Hematopoietic multipotent progenitor cell treated with erythropoietin and hydrocortisone succinate and interleukin-3 and kit ligand, for 15 days (in vitro differentiated cells): ENCODE measurements around the gene HOXD10.

Source experiments
- DNase-seq: peaks from one replicate; pipeline ENCODE4 v3.0.0-alpha.2; 2015; ENCODE audit warnings: low spot score

HOXD10 gene

GRCh38 chr2:176151442-176152287 is 35.1 kb downstream of the HOXD10 start, which contains the start of gene HOXD4:
Gene HOXD4 (plus strand): TSS chr2:176151550. CDS start chr2:176151634, 84 bp downstream.
- DNase-seq: no peak

- DNase-seq: no peak
Observed at GRCh38 chr2:176152350-176153181, 36.0 kb downstream of the HOXD10 start.

DNA sequence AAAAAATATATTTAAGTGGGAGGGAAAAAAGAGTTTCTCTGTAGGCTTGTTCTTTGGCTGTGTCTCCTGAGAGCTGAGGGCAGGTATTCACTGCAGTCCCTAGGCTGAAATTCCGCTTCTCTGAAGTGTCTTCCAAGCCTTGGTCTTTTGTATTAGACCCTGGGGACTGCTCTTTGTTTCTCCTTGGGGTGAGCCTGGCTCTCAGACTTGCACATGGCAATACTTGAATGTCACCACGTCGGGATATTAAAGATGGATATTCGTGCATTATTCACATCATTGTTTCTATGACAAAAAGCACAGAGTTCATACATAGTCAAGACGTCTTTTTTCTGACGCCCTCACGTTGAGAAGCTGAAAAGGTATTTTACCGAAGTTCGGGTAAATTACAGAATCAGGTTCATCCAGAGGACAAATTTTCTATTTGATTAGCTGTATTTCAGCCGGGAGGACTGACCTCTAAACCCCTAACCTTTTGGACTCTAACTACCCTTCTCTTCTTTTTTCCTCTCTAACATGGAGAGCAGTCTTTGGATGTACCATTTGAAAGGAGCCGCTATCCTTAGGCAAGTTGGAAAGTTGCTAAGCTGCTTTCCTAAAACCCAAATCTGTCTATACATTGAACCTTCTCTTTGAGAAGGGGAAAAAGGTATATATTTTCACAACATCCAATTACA is 38.1 kb downstream of the HOXD10 start:
- DNase-seq: no peak

DNA sequence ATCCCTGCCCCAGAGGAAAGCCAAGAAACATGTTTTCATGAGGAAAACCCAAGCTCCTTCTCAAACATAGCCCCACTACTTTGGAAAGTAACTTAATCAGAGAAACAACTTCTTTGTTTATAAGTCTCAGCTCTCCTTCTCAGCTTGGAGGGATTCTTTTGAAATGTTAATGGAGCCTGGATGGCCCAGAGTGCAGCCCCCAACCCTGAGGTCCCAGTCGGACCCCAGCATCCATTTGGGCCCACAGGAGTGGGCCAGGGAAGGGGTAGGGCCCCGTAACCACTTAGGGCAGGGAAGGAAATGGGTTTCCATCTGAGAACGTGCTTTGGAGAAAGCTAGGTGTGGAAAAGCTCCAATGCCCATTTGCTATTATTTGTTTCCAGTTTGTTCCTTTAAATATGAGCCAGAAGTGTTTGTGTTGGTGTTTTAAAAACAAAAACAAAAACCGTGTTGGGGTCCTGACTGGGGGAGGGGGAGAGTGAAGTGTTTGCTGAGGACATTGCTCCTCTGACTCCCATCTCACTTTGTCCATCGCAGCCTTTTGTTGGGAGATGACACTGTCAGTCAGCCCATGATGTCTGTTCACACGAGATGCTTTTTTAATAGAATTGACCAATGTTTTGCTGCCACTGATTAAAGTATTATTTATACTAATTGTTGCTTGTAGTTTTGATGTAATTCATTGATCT is 38.9 kb downstream of the HOXD10 start:
- DNase-seq: no peak

- no peak for DNase-seq
Observed at GRCh38 chr2:176156301-176156806, 39.8 kb downstream of the HOXD10 start.

DNA sequence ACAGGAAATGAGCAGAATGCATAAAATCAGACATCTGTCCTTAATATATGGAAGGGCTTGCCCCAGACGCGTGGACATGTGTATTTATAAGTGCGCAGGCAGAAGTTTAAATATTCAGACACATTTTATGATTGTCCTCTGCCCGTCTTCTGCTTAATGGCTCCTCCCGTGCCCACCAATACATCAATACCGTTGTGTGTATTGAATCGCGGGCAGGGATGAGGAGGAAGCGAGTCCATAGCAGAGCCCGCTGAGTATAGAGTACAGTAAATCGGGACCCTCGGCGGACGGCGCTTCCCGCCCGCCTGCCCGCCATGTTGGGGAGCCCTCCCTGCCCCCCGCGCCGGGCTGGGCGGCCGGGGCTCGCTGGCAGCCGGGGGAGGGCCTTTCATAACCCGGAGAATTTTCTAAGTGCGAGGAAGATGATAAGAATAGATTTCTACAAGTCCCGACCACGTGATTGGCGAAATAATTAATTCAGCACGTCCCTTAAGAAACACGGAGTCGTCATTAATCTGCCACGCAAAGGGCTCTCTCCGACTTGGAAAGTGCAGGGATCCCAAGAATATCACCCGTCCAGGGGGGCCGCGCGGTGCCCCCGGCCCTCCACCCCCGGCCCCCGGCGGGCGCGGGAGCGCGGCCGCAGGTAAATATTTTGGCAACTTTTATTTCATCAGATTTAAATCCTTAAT is 40.4 kb downstream of the HOXD10 start, which contains the start of gene HOXD3:
TSS of gene HOXD3 (plus strand) at position 501 of the 692 bp plus-strand sequence. CDS start 11,808 bp downstream, outside the sequence.
- DNase-seq: no peak

GRCh38 chr2:176157499-176158185 is 41.1 kb downstream of the HOXD10 start:
- no peak for DNase-seq

- DNase-seq: no peak
Observed at GRCh38 chr2:176158186-176158591, 41.6 kb downstream of the HOXD10 start.

GRCh38 chr2:176158855-176159662 is 42.5 kb downstream of the HOXD10 start:
- no peak for DNase-seq

DNA sequence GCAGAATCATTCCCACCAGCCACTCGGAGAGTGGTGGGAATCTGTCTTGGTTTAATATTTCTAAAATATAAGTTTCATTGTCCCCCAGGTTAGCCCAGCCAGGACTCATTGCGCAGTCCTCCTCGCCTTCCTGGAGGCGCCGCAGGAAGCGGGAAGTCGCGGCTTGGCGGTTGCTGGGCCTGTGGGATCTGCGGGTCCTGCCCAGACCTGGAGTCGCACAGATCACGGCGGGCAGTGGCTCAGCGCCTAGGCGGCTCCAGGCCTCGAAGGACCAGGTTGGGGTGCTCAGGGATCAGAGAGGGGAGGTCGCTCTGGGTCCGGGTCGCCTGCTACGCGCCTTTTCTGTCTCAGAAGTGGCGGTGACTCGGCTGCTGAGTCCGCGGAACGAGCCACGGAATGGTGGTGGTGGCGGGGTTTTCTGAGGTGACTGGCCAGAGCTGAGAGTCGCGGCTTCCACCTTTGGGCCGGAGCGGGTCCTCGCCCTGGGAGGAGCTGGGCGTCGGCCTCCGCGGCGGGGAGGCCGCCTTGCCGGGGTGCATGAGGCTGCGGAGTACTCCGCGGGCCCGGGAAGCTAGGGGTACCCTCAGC is 43.2 kb downstream of the HOXD10 start:
- no peak for DNase-seq

- DNase-seq: no peak
Observed at GRCh38 chr2:176160251-176160985, 43.8 kb downstream of the HOXD10 start.

DNA sequence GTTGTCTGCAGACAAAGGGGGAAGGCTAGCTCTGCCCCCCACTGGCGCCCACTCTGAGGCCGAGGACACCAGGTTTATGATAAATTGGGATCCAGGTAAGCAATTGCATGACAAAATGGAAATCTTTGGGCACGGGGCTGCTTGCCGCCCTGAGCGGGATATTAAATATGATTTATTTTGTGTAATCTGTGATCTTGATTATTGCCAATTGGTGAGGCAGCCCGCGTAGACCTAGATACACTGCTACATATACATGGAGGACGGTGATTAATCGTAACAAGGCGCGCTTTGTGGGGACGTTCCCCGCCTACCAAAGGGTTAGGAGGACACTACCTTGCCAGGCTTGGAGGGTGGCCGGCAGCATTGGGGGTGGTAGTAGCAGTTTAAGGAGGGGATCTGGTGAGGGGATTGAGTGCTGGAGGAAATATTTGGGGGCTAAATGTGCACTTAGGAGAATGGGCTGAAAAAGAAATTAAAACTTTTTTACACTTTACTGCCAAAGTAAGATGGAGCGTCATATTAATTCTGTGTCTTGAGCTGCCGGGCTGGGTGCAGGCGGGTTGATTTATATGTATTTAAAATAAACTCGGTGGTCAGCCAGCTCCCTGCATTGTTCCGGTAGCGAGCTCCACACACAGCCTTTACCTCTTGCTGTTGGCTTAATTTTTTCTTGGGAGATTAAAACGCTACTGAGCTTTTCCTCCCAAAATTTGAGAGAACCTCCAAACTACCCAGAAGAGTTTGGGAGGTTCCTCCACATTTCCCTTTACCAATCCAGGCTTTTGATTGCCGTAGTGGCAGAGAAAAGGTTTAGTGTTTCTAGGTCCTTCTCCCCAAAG is 44.6 kb downstream of the HOXD10 start:
- no peak for DNase-seq

DNA sequence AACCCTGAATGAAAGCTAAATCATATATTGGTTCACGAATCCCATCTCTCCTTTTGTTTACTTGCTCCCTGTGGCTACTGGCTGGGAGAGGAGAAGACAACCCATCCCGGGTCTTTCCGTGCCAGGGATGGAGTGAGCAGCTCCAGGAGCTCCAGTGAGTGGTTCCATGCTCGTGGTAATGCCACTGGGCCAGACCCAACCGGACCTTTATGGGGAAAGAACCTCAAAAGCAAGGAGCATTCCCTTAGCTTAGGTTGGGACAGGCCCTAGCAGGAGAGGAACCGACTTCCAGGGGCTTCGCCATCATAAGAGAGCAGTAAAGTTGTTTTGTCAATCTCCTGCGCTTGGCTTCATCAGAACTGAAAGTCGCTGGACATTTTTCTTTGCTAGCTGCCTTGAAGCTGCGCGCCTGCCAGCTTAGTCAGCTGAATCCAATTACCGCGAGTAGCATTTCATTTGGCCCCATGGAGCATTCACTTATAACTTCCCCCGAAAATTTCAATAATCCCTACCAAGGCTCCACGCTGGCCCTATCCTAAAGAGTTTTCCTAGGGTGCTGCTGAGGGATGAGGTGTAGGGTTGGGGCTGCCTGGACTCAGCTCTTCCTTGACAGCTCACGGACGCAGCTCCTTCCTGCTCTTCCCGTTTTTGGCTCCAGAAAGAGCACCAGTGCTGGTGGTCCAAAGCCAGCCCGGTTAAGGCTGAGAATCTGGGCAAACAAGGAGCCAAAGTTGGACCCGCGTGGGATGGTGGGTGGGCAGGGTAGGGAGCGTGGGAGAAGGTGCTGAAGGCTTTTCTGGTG is 45.4 kb downstream of the HOXD10 start:
- no peak for DNase-seq

DNA sequence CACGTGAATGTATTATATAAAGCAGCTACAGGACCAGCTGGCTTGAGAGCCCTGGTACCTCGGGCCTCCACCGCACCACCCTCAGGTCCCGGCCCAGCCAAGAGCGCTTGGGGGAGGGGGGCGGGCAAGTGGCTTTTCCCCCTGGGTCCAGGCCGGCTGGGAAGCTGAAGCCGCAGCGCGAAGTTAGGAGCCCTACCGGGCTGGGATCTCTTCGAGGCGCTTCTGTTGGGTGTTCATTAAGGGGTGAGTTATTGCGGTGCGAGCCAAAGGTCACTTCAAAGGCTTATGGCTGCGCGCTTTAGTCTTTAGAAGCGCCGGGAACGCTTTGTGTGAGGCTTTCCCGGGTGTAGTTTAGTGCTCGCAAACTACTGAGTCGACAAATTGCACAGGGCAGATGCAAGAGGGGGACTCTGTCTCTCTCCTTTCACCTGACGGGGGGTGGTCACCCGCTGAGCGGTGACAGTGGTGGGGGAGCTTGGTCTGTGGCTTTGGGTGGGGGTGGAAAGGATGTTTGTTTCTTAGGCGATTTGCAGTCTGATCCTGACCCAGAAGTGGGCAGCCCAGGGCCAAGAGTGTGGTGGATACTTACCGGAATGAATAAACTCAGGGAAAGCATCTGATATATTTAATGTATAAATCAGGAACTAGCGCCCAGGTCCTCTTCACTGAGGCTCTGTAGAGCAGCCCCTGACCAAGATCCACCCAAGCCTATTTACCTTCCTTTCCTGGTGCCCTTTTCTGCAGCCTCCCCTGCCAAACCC is 46.5 kb downstream of the HOXD10 start:
- DNase-seq: no peak

DNA sequence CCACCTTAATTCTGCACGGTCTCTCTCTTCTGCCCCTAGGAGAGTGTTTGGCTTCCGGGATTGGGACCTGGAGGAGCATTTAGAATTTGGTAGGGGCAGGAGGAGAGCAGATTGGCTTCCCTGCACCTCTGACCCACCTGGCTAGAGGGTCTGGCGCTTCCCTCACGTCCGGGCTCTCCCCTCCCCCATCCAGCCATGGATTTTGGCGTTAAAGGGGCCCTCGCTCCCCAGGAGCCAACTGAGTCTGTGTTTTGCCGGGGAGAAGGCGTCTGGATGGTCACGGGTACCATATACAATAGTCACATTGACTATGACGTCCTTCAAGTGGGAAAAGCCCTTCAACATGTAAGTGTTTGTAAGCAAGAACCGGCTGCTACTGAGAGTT is 47.1 kb downstream of the HOXD10 start:
- DNase-seq: no peak

DNA sequence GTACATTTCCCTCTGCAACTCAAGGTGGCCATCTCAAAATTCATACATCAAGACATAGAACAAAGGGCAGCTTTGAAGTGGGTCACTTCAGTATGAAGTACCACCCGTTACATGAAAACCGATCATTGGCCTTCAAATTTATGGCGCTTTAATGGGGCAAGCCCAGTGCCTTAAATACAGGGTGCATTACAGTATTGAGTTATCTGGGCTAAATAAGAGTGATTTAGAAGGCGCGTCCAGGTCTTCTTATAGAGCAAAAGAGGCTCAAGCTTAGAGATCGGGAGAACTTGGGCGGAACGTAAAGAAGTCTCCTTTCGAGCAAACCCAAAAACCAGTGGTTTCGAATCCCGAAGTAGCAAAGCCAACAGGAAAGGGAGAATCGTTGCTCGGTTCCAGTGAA is 47.6 kb downstream of the HOXD10 start:
- DNase-seq: no peak
